ENCODE data around the gene SLC40A1.
"Not testable (repeated sequence)": the region's sequence is repeated elsewhere in the genome, so short reads cannot be mapped to it uniquely, and the experiment has no call there.

SLC40A1 gene

GRCh38 chr2:189580658-189581353 lies at the start of gene SLC40A1:
Gene SLC40A1 (minus strand): TSS chr2:189580786. CDS start chr2:189580460, 326 bp downstream.
- peak in 43 of 51 donors; percentile 5 to 81 (median 53) for DNase-seq

- DNase-seq, result no peak
Observed at GRCh38 chr2:189629531-189630453, 49.2 kb upstream of the SLC40A1 start.

GRCh38 chr2:189628817-189629530 lies 48.4 kb upstream of the SLC40A1 start:
- no peak for DNase-seq

GRCh38 chr2:189627789-189628188 lies 47.2 kb upstream of the SLC40A1 start:
- no peak for DNase-seq

- no peak for DNase-seq
Observed at GRCh38 chr2:189625636-189626035, 45.0 kb upstream of the SLC40A1 start.

GRCh38 chr2:189624648-189625355 lies 44.2 kb upstream of the SLC40A1 start:
- DNase-seq, result no peak

GRCh38 chr2:189623049-189623448 lies 42.5 kb upstream of the SLC40A1 start:
- DNase-seq, result no peak

GRCh38 chr2:189621781-189622180 lies 41.2 kb upstream of the SLC40A1 start:
- DNase-seq, result no peak

GRCh38 chr2:189618197-189618596 lies 37.6 kb upstream of the SLC40A1 start:
- no peak for DNase-seq

GRCh38 chr2:189614585-189614984 lies 34.0 kb upstream of the SLC40A1 start:
- no peak for DNase-seq

GRCh38 chr2:189613650-189614420 lies 33.2 kb upstream of the SLC40A1 start:
- DNase-seq, result no peak

GRCh38 chr2:189613077-189613636 lies 32.6 kb upstream of the SLC40A1 start:
- DNase-seq, result no peak

GRCh38 chr2:189610700-189611099 lies 30.1 kb upstream of the SLC40A1 start:
- DNase-seq, result no peak

- no peak for DNase-seq
Observed at GRCh38 chr2:189609853-189610252, 29.3 kb upstream of the SLC40A1 start.

GRCh38 chr2:189609423-189609816 lies 28.8 kb upstream of the SLC40A1 start:
- DNase-seq, result no peak

GRCh38 chr2:189608795-189609422 lies 28.3 kb upstream of the SLC40A1 start:
- no peak for DNase-seq

GRCh38 chr2:189608170-189608569 lies 27.6 kb upstream of the SLC40A1 start:
- DNase-seq, result no peak

GRCh38 chr2:189602233-189602632 lies 21.6 kb upstream of the SLC40A1 start:
- DNase-seq, result no peak

GRCh38 chr2:189601652-189602051 lies 21.1 kb upstream of the SLC40A1 start:
- DNase-seq, result not testable (repeated sequence)

- DNase-seq, result no peak
Observed at GRCh38 chr2:189601043-189601442, 20.5 kb upstream of the SLC40A1 start.
